Thoracic aorta (tissue), 2 donors: ENCODE data around the gene STK16. TPM values are rescaled to one million over a fixed set of nuclear protein-coding genes. Genes with fewer than 3 reads are reported as not detected.
A peak's percentile ranks its signal among the peaks of the same experiment; 100 is the strongest.

Experiments used
- ATAC-seq: fragments of 150-250 bp; one replicate; pipeline ENCODE4 v1.8.0; 2017; ENCODE audit warnings: low read depth; ENCODE audit not compliant: insufficient number of reproducible peaks, low FRiP score
- DNase-seq: peaks from one replicate; pipeline ENCODE4 v3.0.0-alpha.2; 2020; ENCODE audit warnings: low spot score
- H3K27ac ChIP-seq, 2 donors: fragments of 200-600 bp; sonication (generic); 1 replicate in 1 of 2; 2 replicates in 1 of 2; pipeline ENCODE4 v1.5.1; 2016; ENCODE audit warnings: mild to moderate bottlenecking in 2 of 2, moderate library complexity in 2 of 2
- H3K27me3 ChIP-seq: fragments of 200-600 bp; sonication (generic); replicated peaks from 2 replicates; pipeline ENCODE4 v1.6.0; 2016; ENCODE audit warnings: mild to moderate bottlenecking; ENCODE audit not compliant: insufficient read depth
- H3K36me3 ChIP-seq: fragments of 200-600 bp; sonication (generic); one replicate; pipeline ENCODE4 v1.5.1; 2016
- H3K4me1 ChIP-seq, 2 donors: fragments of 200-600 bp; sonication (generic); 1 replicate in 1 of 2; 2 replicates in 1 of 2; pipeline versions ENCODE4 v1.5.1 to v1.6.0; 2016; ENCODE audit warnings: low read depth in 2 of 2, mild to moderate bottlenecking in 1 of 2; ENCODE audit not compliant: control insufficient read depth in 1 of 2
- H3K4me3 ChIP-seq: fragments of 200-600 bp; sonication (generic); 2 replicates; pipeline ENCODE4 v1.5.1; 2016; ENCODE audit warnings: mild to moderate bottlenecking
- H3K9me3 ChIP-seq: fragments of 200-600 bp; sonication (generic); 2 replicates; pipeline ENCODE4 v1.5.1; 2016
- CTCF ChIP-seq: fragments of 200-600 bp; sonication (generic); IDR thresholded peaks from one replicate; pipeline ENCODE4 v1.5.1; 2019; ENCODE audit warnings: antibody characterized with exemption
- total RNA-seq, 2 donors: library from RNA; depleted of rRNA; stranded (reverse); fragments of >200 nt; gene quantifications; one replicate each; pipeline versions ENCODE4 v1.1.0 to v1.2.3, GENCODE V29; 2016

The STK16 gene
- total RNA-seq, 2 donors from 2014 or later = 10.7 to 11.7 TPM

- DNase-seq = no peak
- Histone ChIP-seq H3K27ac (no peak overlapping the region), H3K36me3 (no peaks in the 10 kb centered on the region), H3K4me1 (peaks cover 6 to 14% of the 10 kb centered on the region in 2 donors), H3K4me3 (no peak overlapping the region), H3K9me3 (no peaks in the 10 kb centered on the region), H3K27me3 (no peaks in the 10 kb centered on the region)
- no peak for ATAC-seq
- no peak for TF ChIP-seq CTCF
These were observed 24.7 kb downstream of the STK16 start for GRCh38 chr2:219270055-219270372.

GRCh38 chr2:219271021-219271420, 25.7 kb downstream of the STK16 start:
- Histone ChIP-seq H3K4me1 (peaks cover 6 to 18% of the 10 kb centered on the region in 2 donors), H3K9me3 (no peaks in the 10 kb centered on the region), H3K27ac (no peak overlapping the region), H3K36me3 (no peaks in the 10 kb centered on the region), H3K27me3 (no peaks in the 10 kb centered on the region), H3K4me3 (no peak overlapping the region)
- ATAC-seq (no peak), DNase-seq (no peak)
- TF ChIP-seq CTCF = no peak

GRCh38 chr2:219272356-219272755, 27.1 kb downstream of the STK16 start:
- H3K4me1 ChIP-seq = peaks cover 6 to 18% of the 10 kb centered on the region in 2 donors
- no peaks in the 10 kb centered on the region for H3K27me3 ChIP-seq
- no peak overlapping the region for H3K27ac ChIP-seq
- TF ChIP-seq CTCF = no peak
- DNase-seq (no peak), ATAC-seq (no peak)
- no peaks in the 10 kb centered on the region for H3K36me3 ChIP-seq
- no peak overlapping the region for H3K4me3 ChIP-seq
- H3K9me3 ChIP-seq = no peaks in the 10 kb centered on the region

- Histone ChIP-seq H3K27ac (peak overlapping the region in 1 of 2 donors; percentile 94), H3K36me3 (no peaks in the 10 kb centered on the region), H3K9me3 (no peaks in the 10 kb centered on the region), H3K4me3 (no peak overlapping the region), H3K4me1 (peaks cover 6 to 21% of the 10 kb centered on the region in 2 donors), H3K27me3 (no peaks in the 10 kb centered on the region)
- no peak for ATAC-seq
- TF ChIP-seq CTCF = no peak
- DNase-seq = no peak
These were observed 27.7 kb downstream of the STK16 start for GRCh38 chr2:219272995-219273394.

- TF ChIP-seq CTCF = no peak
- Histone ChIP-seq H3K27ac (peak overlapping the region; percentile 94 to 98), H3K36me3 (no peaks in the 10 kb centered on the region), H3K4me1 (peaks cover 13 to 30% of the 10 kb centered on the region in 2 donors), H3K4me3 (peak overlapping the region; percentile 19), H3K9me3 (no peaks in the 10 kb centered on the region), H3K27me3 (no peaks in the 10 kb centered on the region)
- no peak for DNase-seq
- no peak for ATAC-seq
These were observed 28.7 kb downstream of the STK16 start for GRCh38 chr2:219273937-219274336.
